ENCODE data around the gene KRT16. TPM values are rescaled to one million over a fixed set of nuclear protein-coding genes. Genes with fewer than 3 reads are reported as not detected.

Gene KRT16
- total and polyA plus RNA-seq, 2 of the 8 experiments (the other 6 are each of a cell fraction or from before 2014, with no cell fraction given), result not detected

DNA sequence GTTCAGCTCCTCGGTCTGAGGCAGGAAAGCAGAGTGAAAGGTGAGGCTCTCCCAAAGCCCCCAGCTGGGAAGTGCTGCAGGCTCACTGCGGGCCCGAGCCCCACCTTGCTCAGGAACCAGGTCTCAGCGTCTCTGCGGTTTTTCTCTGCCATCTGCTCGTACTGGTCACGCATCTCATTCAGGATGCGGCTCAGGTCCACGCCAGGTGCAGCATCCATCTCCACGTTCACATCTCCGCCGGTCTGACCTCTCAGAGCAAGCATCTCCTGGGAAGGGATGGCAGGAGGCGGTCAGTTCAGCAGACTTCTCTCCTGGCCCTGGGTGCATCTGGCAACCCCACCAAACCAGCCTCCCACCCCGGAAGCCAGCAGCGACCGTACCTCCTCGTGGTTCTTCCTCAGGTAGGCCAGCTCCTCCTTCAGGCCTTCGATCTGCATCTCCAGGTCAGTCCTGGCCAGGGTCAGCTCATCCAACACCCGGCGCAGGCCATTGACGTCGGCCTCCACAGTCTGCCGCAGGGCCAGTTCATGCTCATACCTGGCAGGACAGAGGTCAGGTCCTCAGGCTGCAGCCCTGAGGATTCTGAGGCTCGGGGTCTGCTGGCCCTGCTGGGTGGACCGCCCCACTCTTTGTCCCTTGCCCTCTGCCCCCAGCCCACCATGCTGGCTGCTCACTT lies 1.5 kb downstream of the KRT16 start:
- WGBS, 2 experiments (ENCODE audit: extremely low coverage in 1 of 2, insufficient coverage in 1 of 2, insufficient read length in 1 of 2, insufficient replicate concordance in 2 of 2, low coverage in 1 of 2, low lambda C conversion rate in 2 of 2, missing lambda C conversion rate in 1 of 2), result 91% methylated on average over 25 of the region's 25 CpGs; no CpG with 5 or more reads in 1 of the 2 experiments
- Histone ChIP-seq H2BK12ac (ENCODE audit: low read depth, low read length) (no peak overlapping the region), H3K4me1 (replicated peaks in 1 of 4; ENCODE audit: control insufficient read depth in 3 of 4, insufficient read depth in 4 of 4, low read length in 3 of 4) (peaks cover 0 to 4% (median under 1%) of the 10 kb centered on the region in 4 experiments; a peak in 1 of 7 replicates), H2AFZ (ENCODE audit: low read length) (no peak overlapping the region), H3K56ac (replicated peaks; ENCODE audit: insufficient read length, low read depth, low read length) (no peak overlapping the region), H3K18ac (ENCODE audit: extremely low read depth, low read length) (no peak overlapping the region), H4K91ac (replicated peaks; ENCODE audit: insufficient read length, low read length) (no peak overlapping the region), H3K36me3 (ENCODE audit: control insufficient read depth in 2 of 4, insufficient read depth in 4 of 4, low read length in 3 of 4) (no peaks in the 10 kb centered on the region), H3K79me2 (ENCODE audit: control insufficient read depth in 1 of 2, insufficient read depth in 2 of 2, low read length in 2 of 2) (no peaks in the 10 kb centered on the region), H2BK15ac (ENCODE audit: low read length) (no peak overlapping the region), H4K8ac (ENCODE audit: extremely low read depth, insufficient read depth, low read length) (no peak overlapping the region), H3K4ac (replicated peaks; ENCODE audit: insufficient read length, low read depth, low read length) (no peak overlapping the region), H2BK20ac (ENCODE audit: low read length) (0 out of 2 replicates have a peak overlapping the region, but pooled peaks have one; percentile 72), H3K27me3 (replicated peaks in 1 of 4; ENCODE audit: control insufficient read depth in 3 of 4, extremely low read depth in 1 of 4, insufficient read depth in 3 of 4, low read length in 3 of 4) (no peaks in the 10 kb centered on the region), H3K23ac (ENCODE audit: insufficient read length) (no peak overlapping the region), H2AK5ac (ENCODE audit: low read depth, low read length) (no peak overlapping the region), H3K27ac (ENCODE audit: low read depth, low read length) (no peak overlapping the region), H2BK120ac (replicated peaks; ENCODE audit: low read depth, low read length) (no peak overlapping the region), H3K79me1 (ENCODE audit: low read depth, low read length) (no peaks in the 10 kb centered on the region), H3K4me3 (ENCODE audit: extremely low read depth in 1 of 4, insufficient read depth in 2 of 4, low read depth in 3 of 4, low read length in 4 of 4) (no peak overlapping the region), H4K5ac (ENCODE audit: insufficient read length, low read depth, low read length) (no peak overlapping the region), H3K9me3 (ENCODE audit: insufficient read depth in 2 of 2, low read depth in 1 of 2, low read length in 1 of 2) (peaks cover 0 to 2% of the 10 kb centered on the region in 2 experiments; a peak in 1 of 4 replicates), H3K4me2 (ENCODE audit: insufficient read depth in 1 of 2, low read depth in 2 of 2, low read length in 2 of 2) (no peak overlapping the region), H3K23me2 (ENCODE audit: low read depth, low read length) (no peaks in the 10 kb centered on the region), H2BK5ac (ENCODE audit: low read depth, low read length) (no peak overlapping the region), H3K14ac (ENCODE audit: insufficient read length) (no peak overlapping the region), H3K9ac (replicated peaks in 1 of 4; ENCODE audit: extremely low read depth in 1 of 4, low read depth in 3 of 4, low read length in 3 of 4) (no peak overlapping the region), H4K20me1 (replicated peaks in 1 of 2; ENCODE audit: control insufficient read depth in 1 of 2, insufficient read depth in 2 of 2, low read length in 2 of 2) (no peaks in the 10 kb centered on the region)
- ChIA-PET POLR2A (ENCODE audit: partially characterized antibody) (interaction anchor here (1.2 to 2.2 kb wide), 2 partner anchors 81 to 83 kb away, joined by 3 to 7 read pairs; partner anchors contain the start of gene KRT19), CTCF (ENCODE audit: partially characterized antibody) (interaction anchor here (0.8 to 5.7 kb wide), 26 partner anchors 8 to 254 kb away, joined by 3 to 43 read pairs (median 5); no protein-coding TSS in a partner anchor)
- FAIRE-seq (no peak), DNase-seq (ENCODE audit: low read depth in 1 of 2, low spot score in 2 of 2) (no peak)
- TF ChIP-seq, protein P1, sequence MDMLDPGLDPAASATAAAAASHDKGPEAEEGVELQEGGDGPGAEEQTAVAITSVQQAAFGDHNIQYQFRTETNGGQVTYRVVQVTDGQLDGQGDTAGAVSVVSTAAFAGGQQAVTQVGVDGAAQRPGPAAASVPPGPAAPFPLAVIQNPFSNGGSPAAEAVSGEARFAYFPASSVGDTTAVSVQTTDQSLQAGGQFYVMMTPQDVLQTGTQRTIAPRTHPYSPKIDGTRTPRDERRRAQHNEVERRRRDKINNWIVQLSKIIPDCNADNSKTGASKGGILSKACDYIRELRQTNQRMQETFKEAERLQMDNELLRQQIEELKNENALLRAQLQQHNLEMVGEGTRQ (IDR thresholded peaks at IDR 0.05; ENCODE audit: low read length), result no peak
- TF ChIP-seq ATF3 (IDR thresholded peaks at IDR 0.05; ENCODE audit: insufficient read depth, low read depth, low read length) (no peak), YY1 (IDR thresholded peaks at IDR 0.05; ENCODE audit: low read depth, low read length) (no peak), BCL11A (IDR thresholded peaks at IDR 0.05; ENCODE audit: low read depth in 2 of 2, low read length in 2 of 2) (no peak), TAF1 (IDR thresholded peaks at IDR 0.05; ENCODE audit: low read depth, low read length) (no peak), NANOG (IDR thresholded peaks at IDR 0.05; ENCODE audit: insufficient read depth, low read depth, low read length, poor library complexity, severe bottlenecking) (no peak), RXRA (IDR thresholded peaks at IDR 0.05; ENCODE audit: insufficient read depth, low read depth, low read length) (no peak), KDM5A (IDR thresholded peaks at IDR 0.05; ENCODE audit: low read length) (no peak), CBX5 (IDR thresholded peaks at IDR 0.05; ENCODE audit: low read depth, low read length) (no peak)
- TF ChIP-seq, protein P2, sequence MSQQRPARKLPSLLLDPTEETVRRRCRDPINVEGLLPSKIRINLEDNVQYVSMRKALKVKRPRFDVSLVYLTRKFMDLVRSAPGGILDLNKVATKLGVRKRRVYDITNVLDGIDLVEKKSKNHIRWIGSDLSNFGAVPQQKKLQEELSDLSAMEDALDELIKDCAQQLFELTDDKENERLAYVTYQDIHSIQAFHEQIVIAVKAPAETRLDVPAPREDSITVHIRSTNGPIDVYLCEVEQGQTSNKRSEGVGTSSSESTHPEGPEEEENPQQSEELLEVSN (IDR thresholded peaks at IDR 0.05), result no peak

Data from H1 (cell line).